A549 (cell line): Measurements from ENCODE around the gene IGFN1. TPM values are rescaled to one million over a fixed set of nuclear protein-coding genes. Genes with fewer than 3 reads are reported as not detected.
A peak's percentile ranks its signal among the peaks of the same experiment; 100 is the strongest.

Source experiments
- ATAC-seq, 2 experiments: fragments of 200-7000 bp in 1 of 2; fragments of >200 bp in 1 of 2; cut with Nextera tagmentation in 1 of 2; cut with Tn5 transposase in 1 of 2; 3 replicates each; pipeline versions ENCODE4 v1.8.0 to v1.9.1; 2018 to 2020; ENCODE audit warnings: mild to moderate bottlenecking in 1 of 2, moderate library complexity in 1 of 2
- CTCF ChIA-PET: fragments of 300-600 bp; sonication (Branson Sonifier 250); formaldehyde crosslinking; extraction: SDS; loops from one replicate; lab custom pipeline; 2021; ENCODE audit warnings: antibody characterized with exemption, inconsistent platforms; lab: Yijun Ruan, JAX
- POLR2A ChIA-PET: fragments of 350-600 bp; formaldehyde crosslinking; extraction: SDS; loops from one replicate; lab custom pipeline; 2021; ENCODE audit warnings: antibody characterized with exemption, inconsistent platforms; lab: Yijun Ruan, JAX
- DNase-seq, 2 experiments: peaks; one replicate each; pipeline versions ENCODE4 v3.0.0 to v3.0.0-alpha.2; 2011 to 2016; ENCODE audit warnings: low read depth in 1 of 2, low spot score in 1 of 2
- FAIRE-seq: peaks from 2 replicates; lab custom pipeline; 2011; peaks lifted over from hg19 to GRCh38; lab: Jason Lieb, UNC
- H3K27ac ChIP-seq, 2 experiments: fragments of >200 bp; sonication (Bioruptor Twin); formaldehyde crosslinking; 3 replicates each; pipeline ENCODE4 v1.5.1; 2016 to 2017
- H3K4me1 ChIP-seq: fragments of >200 bp; sonication (Bioruptor Twin); formaldehyde crosslinking; 3 replicates; pipeline ENCODE4 v1.6.1; 2016
- H3K4me2 ChIP-seq: fragments of >200 bp; sonication (Bioruptor Twin); formaldehyde crosslinking; 3 replicates; pipeline ENCODE4 v1.6.1; 2016
- H3K4me3 ChIP-seq: fragments of >200 bp; sonication (Bioruptor Twin); formaldehyde crosslinking; 3 replicates; pipeline ENCODE4 v1.5.1; 2016
- H3K9me3 ChIP-seq: fragments of >200 bp; sonication (Bioruptor Twin); formaldehyde crosslinking; 3 replicates; pipeline ENCODE4 v1.6.1; 2016
- CEBPB ChIP-seq, 2 experiments: fragments of >200 bp in 1 of 2; sonication (Bioruptor Twin) in 1 of 2; formaldehyde crosslinking in 1 of 2; IDR thresholded peaks; 2 replicates each; pipeline ENCODE4 v1.6.1; 2012 to 2016
- CHD2 ChIP-seq: fragments of 150-350 bp; IDR thresholded peaks from 2 replicates; pipeline ENCODE4 v1.6.1; 2014; ENCODE audit warnings: low read length; ENCODE audit not compliant: partially characterized antibody
- E2F6 ChIP-seq: IDR thresholded peaks from 2 replicates; pipeline ENCODE4 v1.6.1; 2012; ENCODE audit warnings: low read depth, borderline replicate concordance
- ELK1 ChIP-seq: fragments of 150-350 bp; IDR thresholded peaks from 2 replicates; pipeline ENCODE4 v1.6.1; 2014; ENCODE audit warnings: low read depth, mild to moderate bottlenecking, low read length
- HEYL ChIP-seq: fragments of 250-450 bp; sonication (Bioruptor Pico); IDR thresholded peaks from 2 replicates; pipeline ENCODE4 v1.8.0; 2021; ENCODE audit warnings: mild to moderate bottlenecking, moderate library complexity
- HOXA7 ChIP-seq: fragments of 250-450 bp; sonication (Bioruptor Pico); IDR thresholded peaks from 2 replicates; pipeline ENCODE4 v1.5.0; 2020; ENCODE audit warnings: mild to moderate bottlenecking, moderate library complexity
- HOXB13 ChIP-seq: fragments of 250-450 bp; sonication (Bioruptor Pico); IDR thresholded peaks from 2 replicates; pipeline ENCODE4 v1.5.0; 2020; ENCODE audit warnings: low read depth, mild to moderate bottlenecking, moderate library complexity
- JUN ChIP-seq, 2 experiments: fragments of >200 bp; sonication (Bioruptor Twin); formaldehyde crosslinking; IDR thresholded peaks; 2 replicates in 1 of 2; 3 replicates in 1 of 2; pipeline ENCODE4 v1.6.1; 2016 to 2017
- JUNB ChIP-seq: fragments of >200 bp; sonication (Bioruptor Twin); formaldehyde crosslinking; IDR thresholded peaks from 2 replicates; pipeline ENCODE4 v1.6.1; 2016
- KDM1A ChIP-seq: fragments of 200-600 bp; sonication (generic); IDR thresholded peaks from 2 replicates; pipeline ENCODE4 v1.6.1; 2016; ENCODE audit warnings: low read depth, mild to moderate bottlenecking
- MAFK ChIP-seq: fragments of 450-650 bp; IDR thresholded peaks from 2 replicates; pipeline ENCODE4 v1.6.1; 2014; ENCODE audit not compliant: partially characterized antibody
- MYC ChIP-seq: IDR thresholded peaks from 2 replicates; pipeline ENCODE4 v1.6.1; 2012; ENCODE audit warnings: mild to moderate bottlenecking, inconsistent platforms, low read length, improper control_type of control experiment, borderline replicate concordance
- NFE2L2 ChIP-seq: fragments of 150-350 bp; conservative IDR thresholded peaks from 2 replicates; pipeline ENCODE4 v1.6.1; 2014; ENCODE audit warnings: low read length
- NR3C1 ChIP-seq: fragments of >200 bp; sonication (Bioruptor Twin); formaldehyde crosslinking; IDR thresholded peaks from 3 replicates; pipeline ENCODE4 v1.6.1; 2017
- POLR2A ChIP-seq: IDR thresholded peaks from 2 replicates; pipeline ENCODE4 v1.6.1; 2012; ENCODE audit warnings: mild to moderate bottlenecking, low read length
- SMC3 ChIP-seq: fragments of >200 bp; sonication (Bioruptor Twin); formaldehyde crosslinking; IDR thresholded peaks from 3 replicates; pipeline ENCODE4 v1.6.1; 2018; ENCODE audit warnings: inconsistent platforms
- SREBF2 ChIP-seq: fragments of 450-650 bp; IDR thresholded peaks from 2 replicates; pipeline ENCODE4 v1.6.1; 2014; ENCODE audit warnings: mild to moderate bottlenecking, moderate library complexity
- TP53 ChIP-seq: fragments of 250-450 bp; sonication (Bioruptor Pico); IDR thresholded peaks from 2 replicates; pipeline ENCODE4 v1.5.0; 2021; ENCODE audit warnings: mild to moderate bottlenecking, moderate library complexity
- ZC3H11A ChIP-seq: fragments of 450-650 bp; IDR thresholded peaks from 2 replicates; pipeline ENCODE4 v1.6.1; 2014; ENCODE audit warnings: antibody characterized with exemption, mild to moderate bottlenecking
- ZFP36 ChIP-seq: fragments of 450-650 bp; IDR thresholded peaks from 2 replicates; pipeline ENCODE4 v1.6.1; 2014; ENCODE audit warnings: borderline replicate concordance; ENCODE audit not compliant: partially characterized antibody
- ZSCAN20 ChIP-seq: fragments of 250-450 bp; sonication (Bioruptor Pico); IDR thresholded peaks from 2 replicates; pipeline ENCODE4 v1.8.0; 2022; ENCODE audit warnings: mild to moderate bottlenecking, moderate library complexity
- WGBS: methylation state at CpG from one replicate; pipeline ENCODE4 v1.1.6; 2017; ENCODE audit errors: missing lambda C conversion rate; 5-methylcytosine and 5-hydroxymethylcytosine counted together
- polyA plus RNA-seq, 4 experiments: library from polyadenylated mRNA; depleted of rRNA in 3 of 4; stranded (reverse); fragments of >200 nt; fragmentation: RNase III in 1 of 4; extraction: RNeasy Plus Mini Kit Qiagen cat#74134 plus additional on column Dnase treatment in 1 of 4; gene quantifications; 2 replicates in 3 of 4; 3 replicates in 1 of 4; pipeline ENCODE4 v1.2.3, GENCODE V29; 2011 to 2017
- TF ChIP-seq, protein P1 (sequence below): fragments of >200 bp; sonication (Bioruptor Twin); formaldehyde crosslinking; IDR thresholded peaks from 3 replicates; pipeline ENCODE4 v1.5.1; 2016
- TF ChIP-seq, protein P2 (sequence below): fragments of >200 bp; sonication (Bioruptor Twin); formaldehyde crosslinking; IDR thresholded peaks from 2 replicates; pipeline ENCODE4 v1.6.1; 2016
- TF ChIP-seq, protein P3 (sequence below): IDR thresholded peaks from 2 replicates; pipeline ENCODE4 v1.6.1; 2012
- TF ChIP-seq, protein P4 (sequence below): fragments of 250-450 bp; sonication (Bioruptor Pico); IDR thresholded peaks from 2 replicates; pipeline ENCODE4 v1.5.0; 2021; ENCODE audit warnings: mild to moderate bottlenecking, moderate library complexity, borderline replicate concordance

Gene IGFN1
- polyA plus RNA-seq, 2 of the 4 experiments (the other 2 are of a cell fraction) = 0.03 to 4.7 TPM

GRCh38 chr1:201214461-201214860, 23.8 kb downstream of the IGFN1 start (continued):
- TF ChIP-seq HOXA7 (CRISPR knock-in tag) = no peak
- no peak for TF ChIP-seq SMC3

DNA sequence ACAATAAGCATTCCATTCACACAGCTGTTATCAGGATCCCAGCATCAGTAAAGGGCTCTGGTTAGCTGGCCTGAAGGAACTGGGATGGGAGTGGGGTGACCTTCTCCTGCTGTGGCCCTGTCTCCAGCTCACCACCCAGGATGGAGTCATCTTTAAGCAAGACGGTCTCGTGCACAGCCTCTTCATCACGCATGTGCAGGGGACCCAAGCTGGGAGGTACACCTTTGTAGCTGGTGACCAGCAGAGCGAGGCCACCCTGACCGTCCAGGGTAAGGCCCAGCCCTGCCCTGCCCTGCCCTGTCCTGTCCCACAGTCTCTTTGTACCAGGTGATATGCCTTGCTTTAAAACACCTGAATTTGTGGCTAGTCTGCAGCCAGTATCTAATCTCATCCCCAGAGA, 24.3 kb downstream of the IGFN1 start:
- WGBS = 80% methylated on average over 5 of the region's 5 CpGs
- POLR2A ChIA-PET = interaction anchor here (0.8 kb wide), 1 partner anchor 8 kb away, joined by 3 read pairs; no protein-coding TSS in a partner anchor

GRCh38 chr1:201215531-201216357, 25.1 kb downstream of the IGFN1 start:
- no peaks in the 10 kb centered on the region for H3K4me1 ChIP-seq
- DNase-seq (no peak), ATAC-seq (no peak), FAIRE-seq (no peak)
- H3K27ac ChIP-seq = 0 out of 6 replicates have a peak overlapping the region, but pooled peaks of 1 of the 2 experiments have one; percentile 11
- no peak overlapping the region for H3K4me3 ChIP-seq
- H3K9me3 ChIP-seq = no peaks in the 10 kb centered on the region
- POLR2A ChIA-PET = no interaction called here
- WGBS = 91% methylated on average over 7 of the region's 12 CpGs
- no peak overlapping the region for H3K4me2 ChIP-seq
- CTCF ChIA-PET = interaction anchor here (0.6 to 10.0 kb wide), 4 partner anchors 9 to 233 kb away, joined by 3 to 112 read pairs (median 4); partner anchors contain the start of gene TMEM9
- TF ChIP-seq HOXA7 (CRISPR knock-in tag) (no peak), SREBF2 (no peak), HEYL (CRISPR knock-in tag) (no peak), ZSCAN20 (no peak), JUN (IDR thresholded peaks at IDR 0.05) (no peak), TP53 (CRISPR knock-in tag) (no peak), MYC (no peak)
- TF ChIP-seq, protein P1, sequence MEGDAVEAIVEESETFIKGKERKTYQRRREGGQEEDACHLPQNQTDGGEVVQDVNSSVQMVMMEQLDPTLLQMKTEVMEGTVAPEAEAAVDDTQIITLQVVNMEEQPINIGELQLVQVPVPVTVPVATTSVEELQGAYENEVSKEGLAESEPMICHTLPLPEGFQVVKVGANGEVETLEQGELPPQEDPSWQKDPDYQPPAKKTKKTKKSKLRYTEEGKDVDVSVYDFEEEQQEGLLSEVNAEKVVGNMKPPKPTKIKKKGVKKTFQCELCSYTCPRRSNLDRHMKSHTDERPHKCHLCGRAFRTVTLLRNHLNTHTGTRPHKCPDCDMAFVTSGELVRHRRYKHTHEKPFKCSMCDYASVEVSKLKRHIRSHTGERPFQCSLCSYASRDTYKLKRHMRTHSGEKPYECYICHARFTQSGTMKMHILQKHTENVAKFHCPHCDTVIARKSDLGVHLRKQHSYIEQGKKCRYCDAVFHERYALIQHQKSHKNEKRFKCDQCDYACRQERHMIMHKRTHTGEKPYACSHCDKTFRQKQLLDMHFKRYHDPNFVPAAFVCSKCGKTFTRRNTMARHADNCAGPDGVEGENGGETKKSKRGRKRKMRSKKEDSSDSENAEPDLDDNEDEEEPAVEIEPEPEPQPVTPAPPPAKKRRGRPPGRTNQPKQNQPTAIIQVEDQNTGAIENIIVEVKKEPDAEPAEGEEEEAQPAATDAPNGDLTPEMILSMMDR = no peak
- TF ChIP-seq, protein P2, sequence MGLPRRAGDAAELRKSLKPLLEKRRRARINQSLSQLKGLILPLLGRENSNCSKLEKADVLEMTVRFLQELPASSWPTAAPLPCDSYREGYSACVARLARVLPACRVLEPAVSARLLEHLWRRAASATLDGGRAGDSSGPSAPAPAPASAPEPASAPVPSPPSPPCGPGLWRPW = no peak
- TF ChIP-seq, protein P3, sequence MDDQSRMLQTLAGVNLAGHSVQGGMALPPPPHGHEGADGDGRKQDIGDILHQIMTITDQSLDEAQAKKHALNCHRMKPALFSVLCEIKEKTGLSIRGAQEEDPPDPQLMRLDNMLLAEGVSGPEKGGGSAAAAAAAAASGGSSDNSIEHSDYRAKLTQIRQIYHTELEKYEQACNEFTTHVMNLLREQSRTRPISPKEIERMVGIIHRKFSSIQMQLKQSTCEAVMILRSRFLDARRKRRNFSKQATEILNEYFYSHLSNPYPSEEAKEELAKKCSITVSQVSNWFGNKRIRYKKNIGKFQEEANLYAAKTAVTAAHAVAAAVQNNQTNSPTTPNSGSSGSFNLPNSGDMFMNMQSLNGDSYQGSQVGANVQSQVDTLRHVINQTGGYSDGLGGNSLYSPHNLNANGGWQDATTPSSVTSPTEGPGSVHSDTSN = no peak

More for the DNA sequence above, 24.3 kb downstream of the IGFN1 start:
- peak; percentile 11 to 20; a peak in 3 of 6 replicates for ATAC-seq
- Histone ChIP-seq H3K4me1 (no peaks in the 10 kb centered on the region), H3K4me3 (no peak overlapping the region), H3K9me3 (no peaks in the 10 kb centered on the region), H3K4me2 (no peak overlapping the region), H3K27ac (no peak overlapping the region)
- CTCF ChIA-PET = interaction anchor here (0.6 to 1.6 kb wide), 6 partner anchors 11 to 1267 kb away, joined by 3 to 5 read pairs (median 4); no protein-coding TSS in a partner anchor
- no peak for TF ChIP-seq ZFP36
- no peak for TF ChIP-seq NFE2L2
- TF ChIP-seq KDM1A = no peak
- TF ChIP-seq HOXB13 (CRISPR knock-in tag) = no peak
- no peak for TF ChIP-seq ZC3H11A
- TF ChIP-seq JUNB = no peak
- no peak for TF ChIP-seq ELK1
- no peak for TF ChIP-seq NR3C1
- TF ChIP-seq E2F6 = no peak
- TF ChIP-seq MAFK = no peak
- TF ChIP-seq POLR2A = no peak
- TF ChIP-seq CHD2 = no peak
- TF ChIP-seq, protein P4, sequence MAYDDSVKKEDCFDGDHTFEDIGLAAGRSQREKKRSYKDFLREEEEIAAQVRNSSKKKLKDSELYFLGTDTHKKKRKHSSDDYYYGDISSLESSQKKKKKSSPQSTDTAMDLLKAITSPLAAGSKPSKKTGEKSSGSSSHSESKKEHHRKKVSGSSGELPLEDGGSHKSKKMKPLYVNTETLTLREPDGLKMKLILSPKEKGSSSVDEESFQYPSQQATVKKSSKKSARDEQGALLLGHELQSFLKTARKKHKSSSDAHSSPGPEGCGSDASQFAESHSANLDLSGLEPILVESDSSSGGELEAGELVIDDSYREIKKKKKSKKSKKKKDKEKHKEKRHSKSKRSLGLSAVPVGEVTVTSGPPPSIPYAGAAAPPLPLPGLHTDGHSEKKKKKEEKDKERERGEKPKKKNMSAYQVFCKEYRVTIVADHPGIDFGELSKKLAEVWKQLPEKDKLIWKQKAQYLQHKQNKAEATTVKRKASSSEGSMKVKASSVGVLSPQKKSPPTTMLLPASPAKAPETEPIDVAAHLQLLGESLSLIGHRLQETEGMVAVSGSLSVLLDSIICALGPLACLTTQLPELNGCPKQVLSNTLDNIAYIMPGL (CRISPR knock-in tag) = no peak
- TF ChIP-seq CEBPB (IDR thresholded peaks at IDR 0.05) = no peak
- FAIRE-seq = no peak
- no peak for DNase-seq
